Keratinocyte (primary cell): Measurements from ENCODE around the gene MDN1. TPM values are rescaled to one million over a fixed set of nuclear protein-coding genes. Genes with fewer than 3 reads are reported as not detected.

Experiments
- DNase-seq: peaks from one replicate; pipeline ENCODE4 v3.0.0-alpha.2; 2011; ENCODE audit warnings: low read depth, missing footprints, low spot score
- FAIRE-seq: peaks from 2 replicates; lab custom pipeline; 2011; peaks lifted over from hg19 to GRCh38; lab: Jason Lieb, UNC
- H2AFZ ChIP-seq: 2 replicates; pipeline ENCODE4 v1.6.0; 2012; ENCODE audit warnings: low read length, control low read depth, inconsistent platforms; ENCODE audit not compliant: control insufficient read depth
- H3K27ac ChIP-seq: 2 replicates; pipeline ENCODE4 v1.5.1; 2011; ENCODE audit warnings: low read length; ENCODE audit not compliant: control insufficient read depth, insufficient read depth
- H3K27me3 ChIP-seq: 3 replicates; pipeline ENCODE4 v1.6.0; 2011; ENCODE audit warnings: low read length; ENCODE audit not compliant: control insufficient read depth, insufficient read depth; ENCODE audit errors: extremely low read depth
- H3K36me3 ChIP-seq, 2 experiments: 2 replicates in 1 of 2; 3 replicates in 1 of 2; pipeline ENCODE4 v1.5.1; 2011; ENCODE audit warnings: low read length in 2 of 2, mild to moderate bottlenecking in 1 of 2; ENCODE audit not compliant: control insufficient read depth in 2 of 2, insufficient read depth in 2 of 2; ENCODE audit errors: extremely low read depth in 1 of 2
- H3K4me1 ChIP-seq: 3 replicates; pipeline ENCODE4 v1.5.1; 2011; ENCODE audit warnings: low read length; ENCODE audit not compliant: control insufficient read depth, insufficient read depth; ENCODE audit errors: extremely low read depth
- H3K4me2 ChIP-seq: 3 replicates; pipeline ENCODE4 v1.6.0; 2011; ENCODE audit warnings: low read depth, low read length; ENCODE audit not compliant: control insufficient read depth, insufficient read depth; ENCODE audit errors: extremely low read depth
- H3K4me3 ChIP-seq, 3 experiments: fragments of 200-600 bp in 1 of 3; sonication (generic) in 1 of 3; 2 replicates in 2 of 3; 3 replicates in 1 of 3; pipeline ENCODE4 v1.5.1; 2011 to 2016; ENCODE audit warnings: low read length in 3 of 3, mild to moderate bottlenecking in 3 of 3, control low read depth in 2 of 3, inconsistent platforms in 1 of 3, low read depth in 1 of 3, mixed read lengths in 1 of 3, mixed run types in 1 of 3, moderate library complexity in 1 of 3; ENCODE audit not compliant: control insufficient read depth in 2 of 3, insufficient read depth in 2 of 3; ENCODE audit errors: extremely low read depth in 1 of 3
- H3K79me2 ChIP-seq: 2 replicates; pipeline ENCODE4 v1.6.0; 2012; ENCODE audit warnings: low read length; ENCODE audit not compliant: control insufficient read depth, insufficient read depth
- H3K9ac ChIP-seq: 3 replicates; pipeline ENCODE4 v1.6.0; 2011; ENCODE audit warnings: low read length; ENCODE audit not compliant: control insufficient read depth, insufficient read depth; ENCODE audit errors: extremely low read depth
- H3K9me1 ChIP-seq: 3 replicates; pipeline ENCODE4 v1.6.0; 2011; ENCODE audit warnings: low read length; ENCODE audit not compliant: control insufficient read depth, insufficient read depth; ENCODE audit errors: extremely low read depth
- H3K9me3 ChIP-seq: 2 replicates; pipeline ENCODE4 v1.5.1; 2012; ENCODE audit warnings: low read depth, low read length; ENCODE audit not compliant: control insufficient read depth
- H4K20me1 ChIP-seq: 3 replicates; pipeline ENCODE4 v1.6.0; 2011; ENCODE audit warnings: low read length; ENCODE audit not compliant: control insufficient read depth, insufficient read depth; ENCODE audit errors: extremely low read depth
- CTCF ChIP-seq, 3 experiments: IDR thresholded peaks in 1 of 3; conservative IDR thresholded peaks in 1 of 3; optimal IDR thresholded peaks in 1 of 3; 2 replicates in 2 of 3; 3 replicates in 1 of 3; pipeline versions ENCODE3 to v1.5.1; 2011; ENCODE audit warnings: low read length in 3 of 3, mild to moderate bottlenecking in 3 of 3, moderate library complexity in 2 of 3, control low read depth in 1 of 3, inconsistent platforms in 1 of 3; ENCODE audit not compliant: insufficient read depth in 2 of 3; ENCODE audit errors: extremely low read depth in 1 of 3
- EZH2 ChIP-seq: IDR thresholded peaks from one replicate; pipeline ENCODE4 v1.6.1; 2012; ENCODE audit warnings: inconsistent platforms, mild to moderate bottlenecking, low read length, moderate library complexity
- dilution Hi-C: fragments of 300-500 bp; cut with MboI; formaldehyde crosslinking; loops from one replicate; pipeline ENCODE4 v1.7.0; 2020; ENCODE audit warnings: low sequenced_read_pairs; ENCODE audit not compliant: extremely low pct_ligation_motif_present
- polyA plus RNA-seq, 5 experiments: library from polyadenylated mRNA; depleted of rRNA in 3 of 5; stranded (reverse) in 3 of 5; stranded (forward) in 1 of 5; unstranded in 1 of 5; fragments of >200 nt; gene quantifications; 1 replicate in 1 of 5; 2 replicates in 3 of 5; 3 replicates in 1 of 5; pipeline versions ENCODE4 v1.2.1 to v1.2.3, GENCODE V29; 2011 to 2012; ENCODE audit warnings: missing spikeins in 2 of 5, low read depth in 1 of 5, low replicate concordance in 1 of 5

MDN1 gene
- polyA plus RNA-seq, 1 donor (not counting 4 experiments of a cell fraction or from before 2014, with no cell fraction given): 16.0 TPM

- Histone ChIP-seq H3K4me2 (no peak overlapping the region), H2AFZ (no peak overlapping the region), H3K4me3 (no peak overlapping the region), H3K79me2 (no peaks in the 10 kb centered on the region), H3K9me1 (no peaks in the 10 kb centered on the region), H3K4me1 (peaks cover 9% of the 10 kb centered on the region), H3K36me3 (peaks cover 7 to 14% of the 10 kb centered on the region in 2 experiments), H4K20me1 (no peaks in the 10 kb centered on the region), H3K9ac (no peak overlapping the region), H3K27me3 (no peaks in the 10 kb centered on the region), H3K27ac (no peak overlapping the region), H3K9me3 (no peaks in the 10 kb centered on the region)
- no peak for DNase-seq
- dilution Hi-C loops: no loop called here
- no peak for FAIRE-seq
- no peak for TF ChIP-seq EZH2
- no peak for TF ChIP-seq CTCF (optimal IDR thresholded peaks at IDR 0.05 in 1 of 3, IDR thresholded peaks at IDR 0.05 in 1 of 3, conservative IDR thresholded peaks at IDR 0.05 in 1 of 3; ENCODE audit: extremely low read depth in 1 of 3, insufficient read depth in 2 of 3, low read length in 3 of 3)
Measured at GRCh38 chr6:89708316-89708715, 111.3 kb downstream of the MDN1 start.

DNA sequence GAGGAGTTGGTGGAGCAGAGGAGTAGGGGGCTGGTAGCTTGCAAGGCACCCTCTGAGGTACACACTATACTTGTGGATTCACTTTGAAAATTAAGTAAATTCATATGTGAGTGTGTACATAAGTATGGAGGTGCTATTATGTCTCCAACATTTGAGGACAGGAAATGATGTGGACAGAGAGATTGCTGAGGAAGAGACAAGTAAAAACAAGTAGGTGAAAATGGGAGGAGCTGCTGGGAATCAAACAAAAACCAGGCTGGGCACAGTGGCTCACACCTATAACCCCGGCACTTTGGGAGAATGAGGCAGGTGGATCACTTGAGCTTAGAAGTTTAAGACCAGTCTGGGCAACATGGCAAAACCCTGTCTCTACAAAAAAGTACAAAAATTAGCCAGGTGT is 111.8 kb downstream of the MDN1 start:
- no peak overlapping the region for H3K27ac ChIP-seq
- peaks cover 7 to 11% of the 10 kb centered on the region in 2 experiments for H3K36me3 ChIP-seq

More for the DNA sequence above, 111.8 kb downstream of the MDN1 start:
- Histone ChIP-seq H3K27me3 (no peaks in the 10 kb centered on the region), H2AFZ (peak overlapping the region; percentile 11), H3K9ac (no peak overlapping the region), H3K9me3 (no peaks in the 10 kb centered on the region), H3K9me1 (no peaks in the 10 kb centered on the region), H3K79me2 (no peaks in the 10 kb centered on the region), H3K4me2 (peak overlapping the region; percentile 17), H4K20me1 (no peaks in the 10 kb centered on the region), H3K4me1 (peaks cover 9% of the 10 kb centered on the region), H3K4me3 (no peak overlapping the region)
- dilution Hi-C loops: no loop called here
- peak; percentile 69 for FAIRE-seq
- DNase-seq: no peak
- TF ChIP-seq EZH2 (no peak), CTCF (optimal IDR thresholded peaks at IDR 0.05 in 1 of 3, IDR thresholded peaks at IDR 0.05 in 1 of 3, conservative IDR thresholded peaks at IDR 0.05 in 1 of 3; ENCODE audit: extremely low read depth in 1 of 3, insufficient read depth in 2 of 3, low read length in 3 of 3) (no peak)
